Nephron progenitor cell (in vitro differentiated cells): Measurements from ENCODE around the gene ZNF385B.

ENCODE experiments used
- DNase-seq: peaks from one replicate; pipeline ENCODE4 v3.0.0; 2021
- H3K27ac Mint-ChIP-seq: 2 replicates; pipeline ENCODE4 v1.8.0; 2021; ENCODE audit warnings: mild to moderate bottlenecking, moderate library complexity, mixed read lengths
- H3K27me3 Mint-ChIP-seq: 2 replicates; pipeline ENCODE4 v1.8.0; 2021; ENCODE audit warnings: mild to moderate bottlenecking, low read depth, mixed read lengths; ENCODE audit not compliant: poor library complexity
- H3K36me3 Mint-ChIP-seq: 2 replicates; pipeline ENCODE4 v1.8.0; 2021; ENCODE audit warnings: low read depth, mixed read lengths
- H3K4me1 Mint-ChIP-seq: 2 replicates; pipeline ENCODE4 v1.8.0; 2021; ENCODE audit warnings: mixed read lengths
- H3K4me3 Mint-ChIP-seq: 2 replicates; pipeline ENCODE4 v1.8.0; 2021; ENCODE audit warnings: mild to moderate bottlenecking, moderate library complexity, mixed read lengths
- H3K9me3 Mint-ChIP-seq: 2 replicates; pipeline ENCODE4 v1.8.0; 2021; ENCODE audit warnings: mild to moderate bottlenecking, moderate library complexity, mixed read lengths
- CTCF ChIP-seq: fragments of 200-600 bp; sonication (generic); IDR thresholded peaks from 2 replicates; pipeline ENCODE4 v1.5.0; 2021; ENCODE audit warnings: antibody characterized with exemption

Gene ZNF385B

GRCh38 chr2:179518830-179519229 lies 342.6 kb downstream of the ZNF385B start:
- no peaks in the 10 kb centered on the region for H3K9me3 Mint-ChIP-seq
- TF ChIP-seq CTCF = no peak
- DNase-seq = no peak
- H3K27me3 Mint-ChIP-seq = no peaks in the 10 kb centered on the region
- H3K27ac Mint-ChIP-seq = no peak overlapping the region
- no peaks in the 10 kb centered on the region for H3K4me1 Mint-ChIP-seq
- H3K36me3 Mint-ChIP-seq = no peaks in the 10 kb centered on the region
- no peak overlapping the region for H3K4me3 Mint-ChIP-seq

GRCh38 chr2:179513181-179513580 lies 348.2 kb downstream of the ZNF385B start:
- Mint-ChIP-seq H3K4me1 (peaks cover 11% of the 10 kb centered on the region), H3K9me3 (no peaks in the 10 kb centered on the region), H3K27ac (no peak overlapping the region), H3K27me3 (no peaks in the 10 kb centered on the region), H3K4me3 (no peak overlapping the region), H3K36me3 (no peaks in the 10 kb centered on the region)
- TF ChIP-seq CTCF = no peak
- no peak for DNase-seq

GRCh38 chr2:179512281-179513035 lies 349.0 kb downstream of the ZNF385B start:
- peaks cover 16% of the 10 kb centered on the region for H3K4me1 Mint-ChIP-seq
- no peaks in the 10 kb centered on the region for H3K9me3 Mint-ChIP-seq
- H3K4me3 Mint-ChIP-seq = no peak overlapping the region
- H3K27ac Mint-ChIP-seq = no peak overlapping the region
- no peak for DNase-seq
- no peak for TF ChIP-seq CTCF
- H3K27me3 Mint-ChIP-seq = no peaks in the 10 kb centered on the region
- no peaks in the 10 kb centered on the region for H3K36me3 Mint-ChIP-seq

GRCh38 chr2:179511105-179511789 lies 350.2 kb downstream of the ZNF385B start:
- no peak for DNase-seq
- TF ChIP-seq CTCF = no peak
- Mint-ChIP-seq H3K4me3 (no peak overlapping the region), H3K27ac (peak overlapping the region; percentile 47), H3K9me3 (no peaks in the 10 kb centered on the region), H3K36me3 (no peaks in the 10 kb centered on the region), H3K27me3 (no peaks in the 10 kb centered on the region), H3K4me1 (peaks cover 16% of the 10 kb centered on the region)

GRCh38 chr2:179495315-179495714 lies 366.1 kb downstream of the ZNF385B start:
- Mint-ChIP-seq H3K9me3 (peaks cover 11% of the 10 kb centered on the region), H3K36me3 (no peaks in the 10 kb centered on the region), H3K27me3 (no peaks in the 10 kb centered on the region), H3K27ac (no peak overlapping the region), H3K4me1 (no peaks in the 10 kb centered on the region), H3K4me3 (no peak overlapping the region)
- TF ChIP-seq CTCF = no peak
- DNase-seq = no peak
